Duodenal mucosa (tissue), 2 donors: ENCODE results near the gene AIRE.

Source experiments
- H3K27ac ChIP-seq: one replicate; pipeline ENCODE4 v1.7.0; 2013; ENCODE audit warnings: low read depth, low read length
- H3K27me3 ChIP-seq, 2 donors: one replicate each; pipeline ENCODE4 v1.7.0; 2013; ENCODE audit warnings: low read length in 2 of 2, control low read depth in 1 of 2; ENCODE audit not compliant: insufficient read depth in 2 of 2, control insufficient read depth in 1 of 2
- H3K36me3 ChIP-seq, 2 donors: one replicate each; pipeline ENCODE4 v1.7.0; 2013; ENCODE audit warnings: low read length in 2 of 2, control low read depth in 1 of 2; ENCODE audit not compliant: insufficient read depth in 2 of 2, control insufficient read depth in 1 of 2
- H3K4me1 ChIP-seq, 2 donors: one replicate each; pipeline ENCODE4 v1.7.0; 2013; ENCODE audit warnings: low read length in 2 of 2, control low read depth in 1 of 2; ENCODE audit not compliant: insufficient read depth in 2 of 2, control insufficient read depth in 1 of 2
- H3K4me3 ChIP-seq, 2 donors: one replicate each; pipeline ENCODE4 v1.7.0; 2013; ENCODE audit warnings: low read length in 2 of 2, low read depth in 1 of 2
- H3K9ac ChIP-seq, 2 donors: one replicate each; pipeline ENCODE4 v1.7.0; 2013; ENCODE audit warnings: low read length in 2 of 2, low read depth in 1 of 2
- H3K9me3 ChIP-seq, 2 donors: one replicate each; pipeline ENCODE4 v1.7.0; 2013; ENCODE audit warnings: low read length in 2 of 2, control low read depth in 1 of 2; ENCODE audit not compliant: control insufficient read depth in 1 of 2

Gene AIRE

DNA sequence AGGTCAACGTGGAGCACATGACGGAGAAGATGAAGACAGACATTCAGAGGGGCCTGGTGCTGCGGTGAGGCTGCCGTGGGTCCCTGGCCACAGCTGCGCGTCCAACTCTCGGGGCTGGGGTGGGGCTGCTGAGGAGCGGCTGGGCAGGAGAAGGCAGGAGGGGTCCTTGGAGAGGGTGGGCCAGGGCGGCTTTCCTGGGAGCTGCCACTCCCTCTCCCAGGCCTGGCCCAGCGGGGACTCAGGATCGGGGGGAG lies 39.1 kb downstream of the AIRE start:
- Histone ChIP-seq H3K36me3 (peaks cover 19 to 70% of the 10 kb centered on the region in 2 donors), H3K27ac (no peak overlapping the region), H3K4me3 (no peak overlapping the region), H3K9me3 (no peaks in the 10 kb centered on the region), H3K27me3 (no peaks in the 10 kb centered on the region), H3K9ac (no peak overlapping the region), H3K4me1 (no peaks in the 10 kb centered on the region)

DNA sequence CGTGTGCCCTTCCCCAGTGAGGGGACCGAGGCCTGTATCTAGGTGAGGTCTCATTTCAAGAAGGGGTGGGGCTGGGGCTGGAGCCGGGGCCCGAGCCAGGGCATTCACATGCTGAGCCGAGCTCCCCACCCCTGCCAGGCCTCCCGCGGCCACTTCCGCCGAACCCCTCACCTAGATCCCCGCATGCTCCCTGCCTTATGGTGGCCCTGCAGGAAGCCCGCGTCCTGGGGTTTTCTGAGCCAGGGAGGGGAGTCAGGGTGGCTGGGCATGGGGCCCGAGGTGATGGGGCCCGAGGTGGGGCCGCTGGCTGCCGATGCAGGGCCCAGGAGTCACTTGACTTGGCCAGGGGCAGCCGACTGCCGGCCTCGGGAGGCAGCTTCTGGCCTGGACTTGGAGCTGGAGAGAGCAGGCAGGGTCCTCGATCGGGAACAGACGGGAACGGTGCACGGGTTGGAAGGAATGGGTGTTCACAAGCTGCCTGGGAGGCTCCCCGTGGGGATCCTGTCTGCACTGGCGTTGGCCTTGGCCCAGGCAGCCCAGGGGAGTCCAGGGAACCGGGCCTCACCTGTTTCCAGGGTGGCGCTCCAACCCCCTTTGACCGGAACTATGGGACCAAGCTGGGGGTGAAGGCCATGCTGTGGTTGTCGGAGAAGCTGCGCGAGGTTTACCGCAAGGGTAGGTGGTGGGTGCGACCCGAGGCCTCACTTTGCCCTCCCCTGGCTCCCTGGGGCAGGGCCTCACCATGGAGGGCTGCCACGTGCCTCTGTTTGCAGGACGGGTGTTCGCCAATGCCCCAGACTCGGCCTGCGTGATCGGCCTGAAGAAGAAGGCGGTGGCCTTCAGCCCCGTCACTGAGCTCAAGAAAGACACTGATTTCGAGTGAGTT lies 40.0 kb downstream of the AIRE start:
- Histone ChIP-seq H3K36me3 (peaks cover 16 to 63% of the 10 kb centered on the region in 2 donors), H3K9ac (no peak overlapping the region), H3K9me3 (no peaks in the 10 kb centered on the region), H3K4me1 (no peaks in the 10 kb centered on the region), H3K4me3 (no peak overlapping the region), H3K27ac (no peak overlapping the region), H3K27me3 (no peaks in the 10 kb centered on the region)

DNA sequence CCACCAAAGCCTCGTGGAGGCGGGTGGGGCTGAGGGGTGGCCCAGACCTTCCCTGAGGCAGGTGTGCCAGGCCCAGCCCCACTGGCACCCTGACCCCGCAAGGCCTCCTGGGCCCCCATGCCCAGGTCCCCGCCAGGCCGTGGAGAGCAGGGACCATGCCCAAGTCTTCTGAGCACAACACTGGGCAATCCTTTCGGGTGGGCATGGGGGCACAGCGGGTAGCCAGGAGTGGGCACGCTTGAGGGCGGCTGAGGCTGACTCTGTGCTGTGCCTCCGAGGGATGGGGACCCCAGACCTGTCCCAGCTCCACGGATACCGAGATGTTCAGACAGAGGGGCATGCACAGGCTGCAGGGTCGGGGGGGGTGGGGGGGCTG lies 40.6 kb downstream of the AIRE start:
- Histone ChIP-seq H3K9me3 (no peaks in the 10 kb centered on the region), H3K9ac (no peak overlapping the region), H3K27me3 (no peaks in the 10 kb centered on the region), H3K27ac (no peak overlapping the region), H3K36me3 (peaks cover 16 to 58% of the 10 kb centered on the region in 2 donors), H3K4me1 (no peaks in the 10 kb centered on the region), H3K4me3 (no peak overlapping the region)

DNA sequence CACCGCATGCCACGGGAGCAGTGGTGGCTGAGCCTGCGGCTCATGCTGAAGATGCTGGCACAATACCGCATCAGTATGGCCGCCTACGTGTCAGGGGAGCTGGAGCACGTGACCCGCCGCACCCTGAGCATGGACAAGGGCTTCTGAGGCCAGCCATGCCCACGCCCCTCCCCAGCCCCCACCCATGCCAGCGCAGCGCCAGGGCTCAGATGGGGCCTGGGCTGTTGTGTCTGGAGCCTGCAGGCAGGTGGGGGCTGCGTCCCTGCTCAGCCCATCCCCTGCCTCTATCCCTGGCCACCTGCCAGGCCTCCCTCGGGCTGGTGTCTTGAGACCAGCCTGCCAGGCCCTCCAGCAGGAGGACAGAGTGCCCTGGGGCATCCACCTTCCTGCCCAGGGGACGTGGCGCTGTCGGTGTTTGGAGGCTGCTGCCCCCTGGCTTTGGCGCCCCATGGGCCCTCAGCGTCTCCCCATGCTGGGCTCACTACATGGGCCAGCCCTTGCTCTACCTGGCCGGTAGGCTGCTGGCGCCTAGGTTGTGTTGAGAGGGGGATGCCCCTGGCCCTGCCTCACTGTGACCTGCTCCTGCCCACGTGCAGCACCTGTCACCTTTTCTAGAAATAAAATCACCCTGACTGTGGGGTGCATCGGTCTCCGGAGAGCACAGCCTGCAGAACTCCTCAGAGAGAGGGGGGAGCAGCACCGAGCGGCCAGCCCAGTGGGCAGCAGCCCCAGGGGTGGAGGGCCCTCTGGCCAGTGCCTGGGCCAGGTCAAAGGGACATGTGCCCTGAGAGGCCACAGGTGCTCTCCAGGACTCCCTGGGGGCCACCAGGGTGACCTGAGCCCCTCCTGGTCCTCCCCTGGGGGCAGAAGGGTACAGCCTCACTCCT lies 41.3 kb downstream of the AIRE start:
- Histone ChIP-seq H3K4me3 (no peak overlapping the region), H3K4me1 (no peaks in the 10 kb centered on the region), H3K27me3 (no peaks in the 10 kb centered on the region), H3K9me3 (no peaks in the 10 kb centered on the region), H3K27ac (no peak overlapping the region), H3K9ac (no peak overlapping the region), H3K36me3 (peaks cover 16 to 55% of the 10 kb centered on the region in 2 donors)

DNA sequence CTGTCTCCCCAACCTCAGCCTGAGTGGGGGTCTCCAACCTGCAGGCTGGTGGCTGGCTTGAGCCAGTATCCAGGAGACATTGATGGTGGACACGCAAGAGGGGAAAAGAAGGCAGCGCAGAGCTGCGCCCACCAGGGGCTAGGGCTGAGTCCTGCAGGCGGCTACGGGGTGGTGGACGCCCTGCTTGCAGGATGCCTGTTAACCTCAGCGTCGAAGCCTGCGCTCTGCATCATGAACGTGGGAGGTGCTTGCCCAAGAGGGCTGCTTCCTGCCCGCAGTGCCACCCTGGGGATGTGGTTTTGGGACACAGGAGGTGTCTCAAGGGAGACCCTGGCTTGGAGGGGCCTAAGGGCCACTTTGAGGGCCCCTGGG lies 41.9 kb downstream of the AIRE start:
- Histone ChIP-seq H3K9ac (no peak overlapping the region), H3K36me3 (peaks cover 12 to 48% of the 10 kb centered on the region in 2 donors), H3K27ac (no peak overlapping the region), H3K4me3 (no peak overlapping the region), H3K27me3 (no peaks in the 10 kb centered on the region), H3K4me1 (no peaks in the 10 kb centered on the region), H3K9me3 (no peaks in the 10 kb centered on the region)

DNA sequence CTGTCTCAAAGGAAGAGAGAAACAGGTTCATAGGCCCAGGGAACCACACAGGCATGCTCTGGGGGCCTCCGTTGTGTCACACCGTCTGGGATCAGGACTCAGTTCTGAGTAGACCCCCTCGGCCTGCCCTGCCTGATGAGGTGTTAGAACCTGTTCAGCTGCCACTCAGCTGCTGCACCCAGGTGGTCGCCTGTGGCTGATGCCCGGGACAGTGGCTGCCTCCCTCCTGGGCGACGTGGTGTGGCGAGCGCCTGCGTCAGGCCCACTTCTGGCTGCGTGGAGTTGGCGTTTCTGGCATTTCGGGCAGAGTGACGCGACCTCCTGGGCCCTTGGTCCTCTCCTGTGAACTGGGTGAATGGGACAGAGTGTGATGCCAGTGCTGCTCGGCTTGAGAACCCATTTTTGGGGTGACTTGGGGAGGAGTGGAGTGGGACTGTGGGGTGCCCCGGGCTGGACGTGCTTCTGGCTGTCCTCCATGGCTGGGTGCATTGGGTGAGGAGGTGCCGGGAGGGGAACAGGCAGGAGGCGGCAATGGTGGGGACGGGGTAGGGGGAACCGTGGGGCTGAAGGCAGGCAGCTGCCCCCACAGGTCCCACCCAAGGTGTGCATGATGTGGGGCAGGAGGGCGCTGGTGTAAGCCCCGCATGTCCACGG lies 42.7 kb downstream of the AIRE start:
- no peaks in the 10 kb centered on the region for H3K27me3 ChIP-seq
- no peak overlapping the region for H3K27ac ChIP-seq
- H3K9me3 ChIP-seq, result no peaks in the 10 kb centered on the region
- no peak overlapping the region for H3K9ac ChIP-seq
- H3K4me3 ChIP-seq, result no peak overlapping the region
- no peaks in the 10 kb centered on the region for H3K4me1 ChIP-seq
- H3K36me3 ChIP-seq, result peaks cover 9 to 41% of the 10 kb centered on the region in 2 donors

DNA sequence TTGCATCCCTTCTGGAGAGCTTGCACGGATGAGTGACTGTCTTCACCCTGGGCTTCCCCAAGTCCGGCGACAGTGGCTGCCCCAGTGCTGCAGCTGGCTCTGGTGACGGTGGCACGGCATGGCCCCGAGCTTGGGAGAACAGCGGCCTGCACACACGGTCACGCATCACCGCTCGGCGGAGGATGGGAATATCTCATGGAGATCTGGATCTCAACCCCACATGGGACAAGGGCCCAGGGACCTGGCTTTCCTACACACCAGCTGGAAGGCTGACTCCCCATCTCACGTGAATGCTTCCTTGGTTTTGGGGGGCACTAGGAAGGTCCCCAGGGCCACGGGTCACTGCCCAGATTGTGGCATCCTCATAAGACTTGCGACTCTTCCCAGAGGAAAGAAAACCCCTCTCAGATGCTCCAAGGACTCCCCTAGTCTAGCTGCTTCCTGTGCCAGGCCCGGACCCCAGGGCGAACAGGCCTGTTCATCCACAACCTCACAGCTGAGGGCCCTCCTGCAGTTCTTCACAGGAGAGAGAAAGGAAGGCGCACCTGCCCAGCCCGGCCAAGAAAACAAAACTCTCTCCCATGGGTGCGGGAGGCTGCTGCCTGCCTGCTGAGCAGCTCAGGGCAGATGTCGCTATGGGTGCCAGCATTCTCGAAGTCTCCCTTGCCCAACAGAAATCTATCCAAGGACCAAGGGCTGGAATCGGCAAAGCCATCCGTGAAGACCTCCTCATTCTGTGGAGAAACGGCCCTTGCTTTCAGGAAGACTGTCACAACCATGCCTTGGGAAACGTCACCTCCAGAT lies 43.6 kb downstream of the AIRE start:
- no peak overlapping the region for H3K27ac ChIP-seq
- no peaks in the 10 kb centered on the region for H3K4me1 ChIP-seq
- no peak overlapping the region for H3K4me3 ChIP-seq
- no peak overlapping the region for H3K9ac ChIP-seq
- no peaks in the 10 kb centered on the region for H3K9me3 ChIP-seq
- no peaks in the 10 kb centered on the region for H3K27me3 ChIP-seq
- H3K36me3 ChIP-seq, result peaks cover 5 to 32% of the 10 kb centered on the region in 2 donors

DNA sequence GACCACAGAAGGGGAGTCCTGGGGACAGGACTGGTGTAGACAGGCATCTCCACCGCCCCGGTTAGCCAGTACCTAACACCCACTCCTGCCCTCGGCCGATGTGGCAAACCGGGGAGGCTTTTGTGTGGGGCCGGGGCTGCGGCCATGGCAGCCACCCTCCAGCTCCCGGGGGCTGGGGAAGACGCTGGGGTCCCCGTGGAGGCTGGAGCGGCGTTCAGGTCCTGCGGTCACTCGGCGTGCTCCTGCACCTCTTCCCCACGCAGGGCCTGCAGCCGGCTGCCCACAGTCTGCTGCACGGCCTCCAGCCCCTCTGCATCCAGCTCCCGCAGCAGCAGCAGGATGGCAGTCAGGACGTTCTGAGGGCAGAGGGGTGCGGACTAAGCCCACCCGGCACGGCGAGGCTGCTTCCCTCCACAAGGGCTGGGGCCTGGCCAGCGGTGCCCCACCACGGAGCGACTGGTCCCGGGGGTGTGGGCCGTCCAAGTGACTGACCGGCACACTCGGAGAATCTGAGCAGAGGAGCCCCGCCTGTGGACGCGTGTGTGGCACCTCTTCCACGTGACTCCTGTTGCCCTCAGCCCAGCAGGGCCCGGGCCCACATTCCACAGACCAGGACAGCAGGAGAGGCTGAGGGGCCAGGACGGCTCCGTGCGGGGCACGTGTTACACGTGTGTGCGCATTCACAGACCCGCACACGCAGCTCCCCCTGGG lies 44.5 kb downstream of the AIRE start:
- Histone ChIP-seq H3K27ac (no peak overlapping the region), H3K36me3 (peaks cover 5 to 24% of the 10 kb centered on the region in 2 donors), H3K27me3 (no peaks in the 10 kb centered on the region), H3K4me1 (no peaks in the 10 kb centered on the region), H3K9ac (no peak overlapping the region), H3K4me3 (no peak overlapping the region), H3K9me3 (no peaks in the 10 kb centered on the region)

DNA sequence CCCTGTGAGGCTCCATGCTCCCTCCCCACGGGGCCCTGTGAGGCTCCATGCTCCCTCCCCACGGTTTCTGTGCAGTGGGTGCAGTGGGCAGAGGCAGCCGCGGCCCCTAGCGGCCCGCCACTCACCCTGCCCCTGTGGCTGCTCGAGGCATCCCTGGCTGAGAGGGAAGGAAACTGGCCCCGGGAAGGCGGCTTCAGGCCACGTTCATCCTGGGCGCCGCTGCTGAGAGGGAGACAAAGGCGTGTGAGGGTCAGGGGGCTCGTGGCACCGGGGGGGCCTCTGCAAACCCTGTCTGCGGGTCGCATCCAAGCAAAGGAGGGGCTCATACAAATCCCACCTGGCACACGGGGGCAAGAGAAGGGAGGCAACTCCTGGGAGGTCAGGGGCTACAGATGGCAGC lies 45.0 kb downstream of the AIRE start:
- Histone ChIP-seq H3K27me3 (no peaks in the 10 kb centered on the region), H3K36me3 (peaks cover 8 to 27% of the 10 kb centered on the region in 2 donors), H3K27ac (no peak overlapping the region), H3K9me3 (no peaks in the 10 kb centered on the region), H3K4me3 (no peak overlapping the region), H3K4me1 (no peaks in the 10 kb centered on the region), H3K9ac (no peak overlapping the region)
